Hippocampal formation (tissue), 2 donors: ENCODE measurements around the gene RPS6KB2.
"Not testable (repeated sequence)": the region's sequence is repeated elsewhere in the genome, so short reads cannot be mapped to it uniquely, and the experiment has no call there.

Experiments
- DNase-seq, 2 donors: peaks; one replicate each; lab custom pipeline; 2025; lab: John Stamatoyannopoulos, UW

Gene RPS6KB2

DNA sequence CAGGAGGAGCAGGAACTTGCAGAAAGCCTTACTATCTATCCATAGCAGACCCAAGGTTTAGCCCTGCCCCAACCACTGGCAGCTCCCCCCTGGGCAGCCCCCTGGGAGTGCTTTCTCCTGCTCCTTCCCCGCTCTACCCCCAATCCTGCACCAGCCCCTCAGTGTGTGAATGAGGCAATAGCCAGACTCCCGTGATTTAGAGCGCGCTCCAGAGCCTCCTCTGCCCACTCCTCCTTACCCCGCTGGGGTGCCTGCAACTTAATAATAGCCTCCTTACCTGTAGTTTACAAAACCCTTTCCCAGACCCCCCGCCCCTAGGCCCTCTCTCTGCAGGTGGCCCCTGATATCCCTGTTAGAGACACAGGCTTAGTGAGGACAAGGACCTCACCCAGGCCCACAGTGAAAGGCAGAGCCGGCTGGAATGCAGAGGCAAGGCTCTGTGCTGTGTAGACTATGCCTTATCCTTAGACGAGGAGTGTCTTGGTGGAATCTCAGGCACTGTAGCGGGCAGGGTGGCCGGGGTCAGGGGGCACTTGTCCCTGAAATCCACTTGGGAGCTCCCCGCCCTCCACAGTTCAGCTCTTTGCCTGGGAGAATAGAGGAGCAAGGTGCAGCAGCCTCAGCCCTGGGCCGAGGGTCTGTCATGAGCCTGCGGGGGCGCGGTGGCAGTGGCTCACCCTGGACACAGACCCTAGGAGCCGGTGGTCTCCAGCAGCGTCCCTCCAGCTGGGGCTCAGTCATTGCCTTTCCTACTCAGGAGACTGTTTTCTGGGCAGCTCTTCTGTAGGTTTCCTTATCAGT lies 17.1 kb upstream of the RPS6KB2 start:
- DNase-seq = no peak

DNA sequence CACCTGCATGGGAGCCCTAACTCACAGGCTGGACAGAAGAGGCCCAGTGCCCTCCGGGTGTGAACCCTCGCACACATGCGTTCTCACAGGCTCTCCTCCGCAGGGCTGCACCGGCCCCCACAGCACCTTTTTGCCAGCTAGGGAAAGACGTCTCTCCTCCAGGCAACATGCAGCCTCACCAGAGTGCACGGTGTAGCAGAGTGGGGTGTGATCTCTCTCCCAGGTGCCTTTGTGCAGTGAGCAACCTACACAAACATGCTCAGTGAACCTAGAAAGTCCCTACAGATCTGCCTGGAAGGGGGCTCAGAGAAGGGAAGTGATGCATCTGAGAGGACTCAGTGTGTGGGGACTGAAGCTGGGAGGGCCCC lies 16.5 kb upstream of the RPS6KB2 start:
- no peak for DNase-seq

DNA sequence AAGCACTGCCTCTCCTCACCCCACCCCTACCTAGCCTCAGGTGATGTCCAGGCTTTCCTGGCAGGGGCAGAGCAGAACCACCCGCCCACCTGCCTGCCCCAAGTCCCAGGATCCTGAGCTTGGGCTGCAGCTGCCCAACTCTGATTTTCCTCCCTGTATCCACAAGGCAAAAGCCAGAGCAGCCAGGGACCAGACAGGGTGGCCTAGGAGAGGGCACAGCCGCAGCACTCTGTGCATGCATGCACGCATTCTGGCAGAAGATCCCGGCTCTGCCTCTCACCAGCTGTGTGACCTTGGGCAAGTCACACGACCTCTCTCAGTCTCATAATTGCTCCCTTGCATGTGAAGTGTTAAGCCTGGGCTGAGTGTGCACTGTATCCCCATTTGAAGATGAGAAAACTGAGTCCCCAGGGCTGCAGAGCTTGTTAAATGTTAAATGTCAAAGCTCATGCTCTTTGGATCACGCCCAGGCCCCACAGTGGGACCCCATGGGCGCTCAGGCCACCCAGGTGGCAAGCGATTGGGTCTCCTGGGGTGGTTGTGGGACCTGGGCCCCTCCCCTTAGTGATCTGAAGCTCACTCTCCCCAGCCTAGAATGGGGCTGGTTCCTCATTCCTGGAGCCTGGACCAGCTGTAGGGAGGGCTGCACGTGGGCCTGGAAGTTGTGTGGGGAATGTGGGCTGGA lies 15.7 kb upstream of the RPS6KB2 start:
- DNase-seq = no peak

DNA sequence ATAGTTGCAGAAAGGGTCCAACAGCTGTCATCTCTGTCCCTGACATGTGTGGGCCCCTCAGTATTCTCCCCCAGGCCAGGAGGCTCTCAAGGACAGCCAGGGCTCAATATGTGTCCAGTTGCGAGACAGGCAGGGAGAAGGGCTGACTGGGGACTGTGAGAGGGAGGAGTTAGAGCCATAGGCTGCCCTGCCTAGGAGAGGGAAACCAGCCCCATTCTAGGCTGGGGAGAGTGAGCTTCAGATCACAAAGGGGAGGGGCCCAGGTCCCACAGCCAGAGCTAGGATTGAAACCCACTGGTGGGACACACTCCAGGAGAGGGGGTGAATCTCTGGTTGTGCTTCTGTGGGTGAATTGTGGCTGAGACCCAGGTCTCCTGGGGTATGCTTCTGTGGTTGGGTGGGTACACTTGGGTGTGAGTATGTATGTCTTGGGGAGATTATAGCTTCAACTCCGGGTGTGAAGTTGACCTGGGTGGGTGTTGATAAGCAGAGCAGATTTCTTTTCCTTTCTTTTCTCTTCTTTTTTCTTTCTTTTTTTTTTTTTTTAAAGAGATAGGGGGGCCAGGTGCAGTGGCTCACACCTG lies 14.9 kb upstream of the RPS6KB2 start:
- DNase-seq = peak in 1 of 2 donors; percentile 27

DNA sequence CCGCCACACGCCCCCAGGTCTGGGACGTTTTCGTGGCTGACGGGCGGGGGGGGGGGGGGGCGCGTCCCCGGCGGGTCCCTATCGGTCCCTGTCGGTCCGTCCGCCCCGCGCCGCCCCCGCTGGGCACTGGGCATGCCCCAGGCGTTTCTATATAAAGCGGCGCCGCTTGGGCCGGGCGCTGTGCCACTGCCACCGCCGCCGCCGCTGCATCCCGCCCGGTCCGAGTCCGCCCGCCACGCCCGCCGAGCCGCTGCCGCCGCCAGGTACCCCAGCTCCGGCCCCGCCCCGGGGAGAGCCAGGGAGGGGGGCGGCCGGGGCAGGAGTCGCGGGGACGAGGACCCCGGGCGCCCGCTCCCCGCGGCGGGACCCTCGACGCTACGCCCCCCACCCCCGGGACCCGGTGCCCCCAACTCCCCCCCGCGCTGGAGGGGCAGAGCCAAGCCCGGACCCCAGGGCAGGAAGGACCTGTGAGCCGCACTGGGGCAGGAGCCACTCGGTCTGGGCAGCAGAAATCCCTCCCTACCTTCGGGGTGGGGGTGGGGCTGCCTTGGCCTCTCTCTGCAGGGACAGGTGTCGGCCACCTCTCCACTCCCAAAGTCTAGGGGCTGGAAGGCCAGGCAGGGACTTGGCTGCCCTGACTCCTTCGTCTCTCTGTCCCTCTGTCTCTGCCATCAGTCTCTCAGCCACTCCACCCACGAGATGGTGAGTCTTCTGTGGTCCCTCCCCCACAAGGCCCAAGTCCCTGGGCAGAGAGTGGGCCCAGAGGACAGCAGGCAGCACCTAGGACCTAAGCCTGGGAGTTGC lies 12.6 kb upstream of the RPS6KB2 start, which contains the start of gene CARNS1:
TSS of gene CARNS1 (plus strand) at position 178 of the 804 bp plus-strand sequence. CDS start at position 700, 522 bp downstream.
- peak in 1 of 2 donors; percentile 91 for DNase-seq

DNA sequence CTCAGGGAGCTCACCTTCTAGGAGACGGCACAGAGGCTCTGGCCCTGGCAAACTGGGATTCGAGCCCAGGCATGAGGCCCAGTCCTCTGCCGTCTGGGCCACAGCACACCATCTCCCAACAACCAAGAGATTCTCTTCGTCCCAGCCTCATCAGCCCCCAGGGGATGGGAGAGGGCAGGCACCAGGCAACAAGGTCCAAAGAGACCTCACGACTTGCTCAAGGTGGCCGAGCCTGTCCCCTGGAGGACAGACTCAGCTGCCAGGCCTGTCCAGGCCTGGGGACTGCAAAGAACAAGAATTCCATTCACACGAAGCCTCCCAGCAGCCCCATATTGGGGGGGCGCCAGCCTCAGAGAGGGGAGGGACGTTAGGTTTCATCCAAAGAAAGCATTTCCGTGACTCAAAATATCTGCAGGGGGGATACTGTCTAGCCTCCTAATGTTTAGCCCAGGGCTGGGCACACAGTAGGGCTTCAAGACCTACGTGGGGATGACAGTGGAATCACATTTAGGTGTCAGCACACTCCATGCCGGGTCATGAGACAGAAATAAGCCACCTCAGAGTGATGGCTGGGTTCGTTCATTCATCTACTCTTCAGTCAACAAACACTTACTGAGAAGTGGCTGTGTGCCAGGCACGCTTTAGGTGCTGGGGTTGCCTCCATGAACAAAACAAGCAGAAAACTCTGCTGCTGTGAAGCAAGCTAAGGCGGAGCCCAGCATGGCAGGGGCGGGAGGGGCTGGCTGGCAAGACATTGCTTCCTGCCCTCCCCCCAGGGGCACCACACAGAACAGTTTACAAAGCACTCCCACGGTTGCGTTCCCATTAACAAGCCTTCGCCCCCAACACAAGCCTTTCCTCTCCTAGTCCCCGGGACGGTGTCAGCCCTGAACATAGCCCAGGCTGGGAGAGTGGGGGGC lies 11.6 kb upstream of the RPS6KB2 start:
- DNase-seq = no peak

DNA sequence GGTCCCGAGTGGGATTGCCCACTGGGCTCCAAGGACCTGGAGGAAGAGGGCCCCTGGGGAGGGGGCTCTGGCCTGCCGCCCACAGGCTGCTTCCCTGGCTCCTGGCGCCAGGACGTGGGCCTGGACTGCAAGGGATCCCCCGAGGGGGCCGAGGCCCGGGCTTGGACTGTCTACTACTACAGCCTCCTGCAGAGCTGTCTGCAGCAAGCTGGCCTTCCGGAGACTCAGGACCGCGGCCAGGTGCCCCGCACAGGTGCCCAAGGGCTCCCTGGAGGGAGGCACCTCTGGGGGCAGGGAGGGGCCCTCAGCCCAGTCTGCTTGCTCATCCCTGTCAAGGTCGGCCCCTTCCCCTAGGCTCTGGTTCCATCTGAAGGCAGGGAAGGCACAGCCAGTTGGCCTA lies 10.9 kb upstream of the RPS6KB2 start:
- no peak for DNase-seq

DNA sequence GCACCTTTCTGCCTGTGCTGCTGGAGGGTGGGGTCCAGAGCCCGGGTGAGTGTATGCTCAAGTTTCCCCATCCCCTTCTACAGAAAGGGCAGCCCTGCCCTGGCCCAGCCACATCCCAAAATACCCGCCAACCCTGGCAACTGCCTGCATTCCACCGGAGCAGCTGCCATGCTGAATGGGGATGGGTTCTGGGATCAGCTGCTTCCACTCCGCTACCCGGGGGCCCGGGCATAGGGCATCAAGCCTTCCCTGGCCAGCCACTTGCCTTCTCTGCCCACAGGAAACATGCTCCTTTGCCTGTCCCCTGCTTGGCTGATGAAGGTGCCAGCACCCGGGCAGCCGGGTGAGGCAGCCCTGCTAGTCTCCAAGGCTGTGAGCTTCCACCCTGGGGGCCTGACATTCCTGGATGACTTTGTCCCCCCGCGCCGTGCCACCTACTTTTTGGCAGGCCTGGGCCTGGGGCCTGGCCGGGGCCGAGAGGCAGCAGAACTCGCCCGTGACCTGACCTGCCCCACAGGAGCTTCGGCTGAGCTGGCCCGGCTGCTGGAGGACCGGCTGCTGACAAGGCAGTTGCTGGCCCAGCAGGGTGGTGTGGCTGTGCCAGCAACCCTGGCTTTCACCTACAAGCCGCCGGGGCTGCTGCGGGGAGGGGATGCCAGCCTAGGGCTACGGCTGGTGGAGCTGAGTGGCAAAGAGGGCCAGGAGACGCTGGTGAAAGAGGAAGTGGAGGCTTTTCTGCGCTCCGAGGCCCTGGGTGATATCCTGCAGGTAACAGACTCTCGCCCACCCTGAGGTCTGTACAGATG lies 9.6 kb upstream of the RPS6KB2 start:
- DNase-seq = no peak

DNA sequence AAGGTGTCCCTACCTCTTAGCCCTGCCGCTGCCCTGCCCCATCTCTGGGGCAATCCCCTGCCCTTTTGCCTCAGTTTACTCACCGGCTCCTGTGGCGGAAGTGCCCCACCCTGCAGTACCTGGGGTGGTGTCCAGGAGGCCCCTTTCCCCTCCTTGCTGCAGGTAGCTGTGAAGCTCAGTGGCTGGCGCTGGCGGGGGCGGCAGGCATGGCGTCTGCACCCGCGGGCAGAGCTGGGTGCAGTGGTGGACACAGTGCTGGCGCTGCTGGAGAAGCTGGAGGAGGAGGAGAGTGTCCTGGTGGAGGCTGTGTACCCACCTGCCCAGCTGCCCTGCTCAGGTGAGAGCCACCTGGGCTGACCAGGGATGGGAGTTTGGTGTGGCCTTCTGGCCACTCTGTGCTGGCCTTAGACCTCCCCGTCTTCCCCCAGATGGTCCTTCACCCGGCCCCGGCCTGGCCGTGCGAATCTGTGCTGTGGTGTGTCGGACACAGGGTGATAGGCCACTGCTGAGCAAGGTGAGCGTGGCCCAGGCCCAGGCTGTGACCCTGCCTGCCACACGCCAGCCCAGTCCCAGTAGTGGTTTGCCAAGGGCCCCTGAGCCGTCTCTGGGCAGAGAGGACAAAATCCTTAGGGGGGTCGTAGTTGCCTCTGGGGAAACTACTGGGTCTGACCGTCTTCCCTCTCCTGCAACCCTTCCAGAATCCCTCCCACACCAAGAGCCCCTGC lies 8.8 kb upstream of the RPS6KB2 start:
- DNase-seq = no peak

DNA sequence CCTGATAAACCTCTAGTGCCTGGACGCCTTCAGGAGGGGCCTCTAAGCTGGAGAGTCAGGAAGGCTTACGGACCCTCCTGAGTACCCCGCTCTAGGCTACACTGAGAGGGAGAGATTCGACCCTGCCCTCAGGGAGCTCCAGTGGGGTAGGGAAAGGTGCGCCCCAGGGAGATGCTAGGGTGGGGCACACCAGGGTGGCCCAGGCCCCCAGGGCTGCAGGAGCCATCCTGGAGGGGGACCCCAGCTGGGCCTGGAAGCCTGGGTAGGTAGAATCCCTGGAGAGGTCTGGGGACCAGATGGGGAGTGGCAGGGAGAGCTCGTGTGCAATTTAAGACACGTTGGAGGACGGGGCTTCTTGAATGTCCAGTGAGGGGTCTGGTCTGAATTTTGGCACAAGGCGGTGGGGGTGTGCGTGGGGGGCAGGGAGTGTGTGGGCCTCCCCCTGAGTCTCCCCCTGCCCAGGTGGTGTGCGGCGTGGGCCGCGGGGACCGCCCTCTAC lies 8.1 kb upstream of the RPS6KB2 start:
- DNase-seq = no peak

DNA sequence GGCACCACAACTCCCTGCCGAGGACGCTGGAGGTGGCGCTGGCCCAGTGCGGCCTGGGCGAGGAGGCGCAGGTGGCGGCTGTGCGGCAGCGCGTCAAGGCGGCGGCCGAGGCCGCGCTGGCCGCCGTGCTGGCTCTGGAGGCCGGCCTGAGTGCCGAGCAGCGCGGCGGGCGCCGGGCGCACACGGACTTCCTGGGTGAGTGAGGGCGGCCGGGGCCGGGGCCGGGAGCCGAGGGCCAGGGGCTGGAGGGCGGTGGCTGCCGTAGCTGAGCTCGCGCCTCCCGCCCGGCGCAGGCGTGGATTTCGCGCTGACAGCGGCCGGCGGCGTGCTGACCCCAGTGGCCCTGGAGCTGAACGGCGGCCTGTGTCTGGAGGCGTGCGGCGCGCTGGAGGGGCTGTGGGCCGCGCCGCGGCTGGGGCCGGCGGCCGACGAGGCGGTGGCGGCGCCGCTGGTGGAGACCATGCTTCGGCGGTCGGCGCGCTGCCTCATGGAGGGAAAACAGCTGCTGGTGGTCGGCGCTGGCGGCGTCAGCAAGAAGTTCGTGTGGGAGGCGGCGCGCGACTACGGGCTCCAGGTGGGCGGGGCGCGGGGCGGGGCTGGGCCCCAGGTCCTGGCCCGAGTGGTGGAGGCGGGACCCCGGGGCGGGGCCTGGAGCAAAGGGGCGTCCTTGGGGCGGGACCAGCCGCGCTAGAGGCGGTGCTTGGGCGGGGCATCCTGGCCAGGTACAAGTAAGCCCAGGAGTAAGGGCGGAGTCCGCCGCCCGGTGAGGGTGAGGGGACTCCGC lies 7.5 kb upstream of the RPS6KB2 start:
- peak; percentile 75 to 87 for DNase-seq

DNA sequence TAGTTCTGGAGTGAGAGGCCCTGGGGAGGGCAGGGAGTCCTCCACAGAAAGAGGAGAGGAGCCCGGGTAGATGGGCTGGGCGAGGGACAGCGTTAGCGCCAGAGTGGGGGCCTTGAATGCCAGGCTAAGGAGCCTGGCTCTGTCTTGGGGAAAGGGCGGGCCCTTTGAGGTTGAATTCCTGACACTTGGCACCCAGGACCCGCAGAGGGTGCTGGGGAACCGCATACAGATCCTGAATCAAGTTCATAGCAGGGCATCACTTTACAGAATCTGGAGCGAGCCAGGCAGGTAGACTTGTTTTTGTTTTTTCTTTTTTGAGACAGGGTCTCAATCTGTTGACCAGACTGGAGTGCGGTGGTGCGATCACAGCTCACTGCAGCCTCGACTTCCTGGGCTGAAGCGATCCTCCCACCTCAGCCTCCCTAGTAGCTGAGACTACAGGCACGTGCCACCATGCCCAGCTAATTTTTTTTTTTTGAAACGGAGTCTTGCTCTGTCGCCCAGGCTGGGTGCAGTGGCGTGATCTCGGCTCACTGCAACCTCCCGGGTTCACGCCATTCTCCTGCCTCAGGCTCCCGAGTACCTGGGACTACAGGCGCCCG lies 6.8 kb upstream of the RPS6KB2 start:
- no peak for DNase-seq

DNA sequence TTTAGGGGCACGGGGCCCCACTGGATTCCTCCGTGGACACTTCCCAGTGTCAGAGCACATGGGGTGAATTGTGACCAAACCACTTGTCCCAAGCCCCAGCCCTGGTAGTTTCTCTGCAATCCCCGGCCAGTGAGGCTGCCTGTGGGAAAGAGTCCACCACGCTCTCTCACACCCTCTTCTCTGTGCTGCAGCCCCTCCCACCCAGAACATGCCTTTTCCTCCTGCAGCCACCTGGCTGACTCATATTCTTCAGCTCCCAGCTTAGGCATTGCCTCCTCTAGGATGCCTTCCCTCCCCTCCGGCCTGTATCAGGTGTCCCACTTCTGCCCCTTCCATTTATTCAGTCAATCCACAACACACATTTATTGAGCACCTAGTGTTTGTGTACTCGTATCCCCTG lies 5.4 kb upstream of the RPS6KB2 start:
- no peak for DNase-seq

DNA sequence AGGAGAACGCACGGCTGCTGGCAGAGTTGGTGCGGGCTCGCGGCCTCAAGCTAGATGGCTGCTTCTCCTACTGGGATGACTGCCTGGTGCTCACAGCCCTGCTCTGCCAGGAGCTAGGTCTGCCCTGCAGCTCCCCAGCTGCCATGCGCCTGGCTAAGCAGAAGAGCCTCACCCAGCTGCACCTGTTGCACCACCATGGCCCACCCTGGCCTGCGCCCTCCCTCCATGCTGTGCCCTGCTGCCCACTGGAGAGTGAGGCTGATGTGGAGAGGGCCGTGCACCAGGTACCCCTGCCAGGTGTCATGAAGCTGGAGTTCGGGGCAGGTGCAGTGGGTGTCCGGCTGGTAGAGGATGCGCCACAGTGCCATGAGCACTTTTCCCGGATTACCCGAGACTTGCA lies 4.8 kb upstream of the RPS6KB2 start:
- DNase-seq = no peak

DNA sequence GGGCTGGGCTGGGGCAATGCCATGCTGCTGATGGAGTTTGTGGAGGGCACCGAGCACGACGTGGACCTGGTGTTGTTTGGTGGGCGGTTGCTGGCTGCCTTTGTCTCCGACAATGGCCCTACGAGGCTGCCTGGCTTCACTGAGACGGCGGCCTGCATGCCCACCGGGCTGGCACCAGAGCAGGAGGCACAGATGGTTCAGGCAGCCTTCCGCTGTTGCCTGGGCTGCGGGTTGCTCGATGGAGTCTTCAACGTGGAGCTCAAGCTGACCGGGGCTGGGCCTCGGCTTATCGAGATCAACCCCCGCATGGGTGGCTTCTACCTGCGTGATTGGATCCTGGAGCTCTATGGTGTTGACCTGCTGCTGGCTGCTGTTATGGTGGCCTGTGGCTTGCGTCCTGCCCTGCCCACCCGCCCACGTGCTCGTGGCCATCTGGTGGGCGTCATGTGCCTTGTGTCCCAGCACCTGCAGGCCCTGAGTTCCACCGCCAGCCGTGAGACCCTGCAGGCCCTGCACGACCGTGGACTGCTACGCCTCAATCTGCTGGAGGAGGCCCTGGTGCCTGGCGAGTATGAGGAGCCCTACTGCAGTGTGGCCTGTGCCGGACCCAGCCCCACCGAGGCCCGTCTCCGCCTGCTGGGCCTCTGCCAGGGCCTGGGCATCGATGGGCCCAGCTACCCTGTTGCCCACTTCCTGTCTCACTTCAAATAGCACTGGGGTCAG lies 4.2 kb upstream of the RPS6KB2 start:
- no peak for DNase-seq

DNA sequence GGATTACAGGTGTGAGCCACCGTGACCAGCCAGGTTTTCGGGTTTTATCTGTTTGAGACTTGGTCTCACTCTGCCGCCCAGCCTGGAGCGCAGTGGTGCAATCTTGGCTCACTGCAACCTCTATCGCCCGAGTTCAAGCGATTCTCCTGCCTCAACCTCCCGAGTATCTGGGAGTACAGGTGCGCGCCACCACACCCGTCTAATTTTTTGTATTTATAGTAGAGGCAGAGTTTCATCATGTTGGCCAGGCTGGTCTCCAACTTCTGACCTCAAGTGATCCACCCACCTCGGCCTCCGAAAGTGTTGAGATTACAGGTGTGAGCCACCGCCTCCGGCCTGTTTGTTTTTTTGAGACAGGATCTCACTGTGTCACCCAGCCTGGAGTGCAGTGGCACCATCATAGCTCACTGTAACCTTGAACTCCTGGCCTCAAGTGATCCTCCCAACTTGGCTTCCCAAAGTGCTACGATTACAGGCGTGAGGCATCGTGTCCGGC lies 882 bp upstream of the RPS6KB2 start:
- DNase-seq = not testable (repeated sequence)

DNA sequence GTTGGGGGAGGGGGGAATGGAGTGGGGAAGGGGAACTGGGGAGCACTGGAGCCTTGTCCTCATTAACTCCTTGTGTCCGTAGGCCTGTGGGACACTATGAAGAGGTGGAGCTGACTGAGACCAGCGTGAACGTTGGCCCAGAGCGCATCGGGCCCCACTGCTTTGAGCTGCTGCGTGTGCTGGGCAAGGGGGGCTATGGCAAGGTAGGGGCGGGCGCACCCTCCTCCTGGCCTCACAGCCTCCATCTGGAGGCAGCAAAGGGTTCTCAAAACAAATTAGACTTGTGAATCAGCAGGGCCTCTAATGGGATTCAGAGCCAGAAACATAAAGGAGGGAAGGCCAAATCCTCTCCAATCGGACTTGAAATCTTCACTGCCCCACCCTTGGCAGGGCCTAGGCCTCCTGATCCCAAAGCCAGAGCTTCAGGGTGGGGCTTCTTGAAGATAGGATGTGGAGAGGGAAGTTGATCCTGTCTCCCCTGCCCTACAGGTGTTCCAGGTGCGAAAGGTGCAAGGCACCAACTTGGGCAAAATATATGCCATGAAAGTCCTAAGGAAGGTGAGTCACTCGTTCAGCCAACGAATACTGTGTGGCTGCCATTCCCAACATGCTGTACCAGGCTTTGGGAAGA lies 859 bp downstream of the RPS6KB2 start:
- no peak for DNase-seq
